Activated T-cell treated with anti-CD3 and anti-CD28 coated beads for 48 hours (primary cell): ENCODE data around the gene STK32C.
"Not testable (repeated sequence)": the region's sequence is repeated elsewhere in the genome, so short reads cannot be mapped to it uniquely, and the experiment has no call there.

Experiments used
- DNase-seq: peaks from one replicate; pipeline ENCODE4 v3.0.0-alpha.2; 2020; ENCODE audit warnings: low read depth

STK32C gene

DNA sequence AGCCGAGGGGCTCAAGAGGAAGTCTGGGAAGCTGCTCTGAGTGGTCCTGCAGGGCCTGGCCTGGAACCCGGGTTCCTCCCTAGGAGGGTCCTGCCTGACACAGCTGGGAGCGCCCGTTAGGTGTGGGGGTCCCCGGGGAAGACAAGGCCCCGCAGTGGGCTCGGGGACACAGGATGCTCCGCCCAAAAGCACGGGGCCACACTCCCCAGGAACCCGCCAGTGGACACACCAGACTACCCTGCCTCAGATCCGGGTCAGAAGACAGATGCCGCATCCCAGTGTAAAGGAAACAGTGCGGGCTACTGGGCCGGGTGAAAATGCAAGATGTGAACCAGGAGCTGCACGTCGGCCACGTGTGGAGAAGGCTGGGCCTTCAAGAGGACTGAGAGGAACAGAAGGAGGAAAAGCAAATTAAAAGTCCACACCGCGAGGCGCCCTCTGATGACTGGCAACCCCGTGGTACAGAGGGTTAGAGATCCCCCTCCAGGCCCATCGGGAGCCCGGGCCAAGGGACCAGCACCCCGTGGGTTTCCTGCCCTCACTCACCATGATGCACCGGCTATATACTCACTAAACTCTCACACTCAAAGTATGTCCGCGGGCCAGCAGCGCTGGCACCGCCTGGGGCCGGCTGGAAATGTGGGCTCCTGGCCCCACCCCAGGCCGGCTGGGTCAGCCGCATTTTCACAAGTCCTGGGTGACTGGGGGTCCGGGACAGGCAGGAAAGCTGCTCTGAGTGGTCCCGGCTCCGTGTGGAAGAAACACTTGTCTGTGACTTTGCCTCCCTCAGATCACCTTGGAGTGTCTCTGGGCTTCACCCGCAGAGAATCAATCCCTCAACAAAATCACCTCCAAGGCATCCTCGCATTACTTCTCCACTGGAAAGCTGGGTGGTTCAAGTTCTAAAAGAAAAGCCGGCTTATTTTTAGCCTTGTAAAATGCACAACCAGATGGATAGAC lies 6.1 kb downstream of the STK32C start:
- no peak for DNase-seq

DNA sequence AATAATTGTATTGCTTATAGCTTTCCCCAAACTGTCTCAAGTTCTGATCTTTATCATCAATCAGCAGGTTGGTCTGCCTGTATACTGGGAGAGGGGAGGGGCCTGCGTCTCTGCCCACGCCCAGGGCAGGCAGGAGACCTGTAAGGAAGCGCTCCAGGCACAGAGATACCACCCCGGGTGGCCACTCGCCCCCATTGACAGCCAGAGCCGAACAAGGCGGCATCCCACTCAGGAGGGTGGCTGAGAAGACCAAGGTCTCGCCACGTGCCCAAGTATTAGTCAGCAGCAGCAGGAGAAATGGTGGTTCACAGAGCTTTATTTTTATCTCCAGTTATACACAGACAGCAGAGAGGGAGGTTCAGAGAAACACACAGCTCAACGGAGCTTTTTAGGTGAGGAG lies 7.2 kb downstream of the STK32C start:
- no peak for DNase-seq

DNA sequence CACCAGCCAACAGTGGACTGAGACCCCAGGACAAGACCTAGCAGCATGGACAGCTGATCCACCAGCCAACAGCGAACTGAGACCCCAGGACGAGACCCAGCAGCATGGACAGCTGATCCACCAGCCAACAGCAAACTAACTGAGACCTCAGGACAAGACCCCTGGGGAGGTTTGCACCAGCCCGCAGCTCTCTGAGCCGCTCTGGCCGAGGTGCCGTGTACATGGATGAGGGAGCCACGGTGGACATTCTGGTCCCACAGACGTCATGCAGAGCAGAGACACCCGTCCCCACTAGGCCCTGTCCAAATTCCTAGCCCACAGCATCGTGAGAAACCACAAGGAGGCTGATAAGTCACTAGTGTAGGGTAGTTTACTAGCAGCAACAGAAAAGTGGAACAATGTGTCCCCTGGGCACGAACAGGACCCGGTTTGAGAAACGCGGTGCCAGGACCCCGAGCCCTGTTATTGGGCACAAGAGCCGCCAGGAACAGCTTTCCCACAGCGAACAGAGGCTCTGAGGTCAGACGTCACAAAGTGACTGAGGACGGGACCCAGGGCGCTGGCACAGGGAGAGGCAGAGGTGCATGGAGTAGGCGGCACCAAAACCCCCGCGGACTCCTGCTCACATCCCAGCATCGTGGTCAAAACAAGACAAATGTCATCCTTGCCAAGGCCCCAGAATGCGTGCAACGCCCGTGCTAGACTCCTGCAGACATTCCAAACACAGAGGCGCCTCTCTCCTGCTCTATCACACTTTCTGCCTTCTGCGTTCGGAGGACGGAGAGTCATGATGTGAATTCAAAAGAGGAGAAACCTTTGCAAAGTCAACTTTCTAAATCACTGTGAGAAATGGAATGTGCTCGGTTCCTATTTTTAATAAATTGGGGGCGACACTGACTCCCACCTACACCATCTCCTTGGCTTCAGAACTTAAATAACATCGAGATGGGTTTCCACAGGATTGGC lies 8.1 kb downstream of the STK32C start:
- no peak for DNase-seq

DNA sequence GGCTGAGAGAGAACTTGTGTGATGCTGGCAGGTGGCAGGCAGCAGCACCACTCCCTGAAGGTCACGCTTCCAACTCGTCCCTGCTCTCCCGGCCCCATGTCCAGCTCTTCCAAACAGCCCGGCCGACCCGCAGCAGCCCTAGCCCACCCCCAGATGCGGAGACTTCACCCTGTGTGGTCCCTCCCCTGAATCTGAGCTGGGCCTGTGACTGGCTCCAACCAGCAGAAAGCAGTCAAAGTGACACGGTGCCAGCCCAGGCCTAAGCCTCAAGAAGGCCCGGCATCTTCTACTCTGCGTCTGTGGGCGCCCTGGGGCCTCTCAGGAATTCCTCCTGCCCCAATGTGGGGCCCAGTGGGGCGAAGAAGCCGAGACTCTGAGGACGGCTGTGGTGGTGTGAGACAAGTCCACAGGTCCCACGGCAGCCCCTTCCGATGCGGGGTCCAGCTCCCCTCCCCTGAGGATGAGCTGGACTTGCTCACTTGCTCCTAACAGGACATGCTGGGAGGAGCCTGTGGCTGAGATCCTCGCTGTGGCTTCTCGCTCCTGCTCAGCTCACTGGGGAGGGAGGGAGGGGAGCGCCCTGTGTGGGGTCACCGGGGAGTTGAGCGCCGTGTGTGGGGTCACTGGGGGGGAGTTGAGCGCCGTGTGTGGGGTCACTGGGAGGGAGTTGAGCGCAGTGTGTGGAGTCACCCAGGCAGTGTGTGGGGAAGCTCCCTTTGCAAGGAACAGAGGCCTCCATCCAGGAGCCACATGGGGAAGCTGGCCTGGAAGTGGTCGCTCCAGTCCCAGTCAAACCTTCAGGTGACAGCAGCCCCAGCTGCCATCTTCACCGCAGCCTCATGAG lies 9.5 kb downstream of the STK32C start:
- DNase-seq, result no peak

GRCh38 chr10:132297526-132297925 lies 10.2 kb downstream of the STK32C start:
- no peak for DNase-seq

- DNase-seq, result no peak
Observed at GRCh38 chr10:132296666-132297443, 10.9 kb downstream of the STK32C start.

- DNase-seq, result not testable (repeated sequence)
Observed at GRCh38 chr10:132295481-132295880, 12.3 kb downstream of the STK32C start.

- DNase-seq, result no peak
Observed at GRCh38 chr10:132294561-132295318, 13.0 kb downstream of the STK32C start.

GRCh38 chr10:132293813-132294520 lies 13.8 kb downstream of the STK32C start:
- DNase-seq, result no peak

DNA sequence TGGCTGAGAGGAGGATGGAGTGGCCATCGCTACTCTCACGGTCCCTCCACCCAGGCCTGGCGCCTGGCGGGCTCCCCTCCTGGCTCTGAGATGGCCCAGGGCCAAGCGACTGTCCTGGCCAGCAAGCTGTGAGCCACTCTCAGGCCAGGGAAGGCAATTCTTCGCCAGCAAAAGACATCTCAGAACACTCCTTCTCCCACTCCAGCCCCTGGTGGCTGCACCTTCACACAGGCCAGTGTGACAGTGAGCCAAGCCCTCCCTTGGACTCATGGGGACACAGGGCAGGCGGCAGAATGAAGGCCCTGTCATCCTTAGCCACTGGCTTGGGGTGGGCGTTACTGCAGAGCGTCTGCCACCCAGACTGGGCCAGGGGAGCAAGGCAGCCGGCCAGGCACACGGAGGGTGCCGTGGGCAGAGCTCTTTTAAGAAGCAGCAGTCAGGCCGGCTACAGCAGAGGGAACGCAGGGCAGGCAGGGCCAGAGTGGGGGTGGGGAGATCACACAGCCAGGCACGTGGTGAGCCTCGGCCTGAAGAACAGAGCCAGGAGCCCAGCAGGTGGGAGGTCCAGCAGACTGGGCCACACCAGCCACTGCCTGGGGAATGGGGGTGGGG lies 14.4 kb downstream of the STK32C start:
- DNase-seq, result no peak

DNA sequence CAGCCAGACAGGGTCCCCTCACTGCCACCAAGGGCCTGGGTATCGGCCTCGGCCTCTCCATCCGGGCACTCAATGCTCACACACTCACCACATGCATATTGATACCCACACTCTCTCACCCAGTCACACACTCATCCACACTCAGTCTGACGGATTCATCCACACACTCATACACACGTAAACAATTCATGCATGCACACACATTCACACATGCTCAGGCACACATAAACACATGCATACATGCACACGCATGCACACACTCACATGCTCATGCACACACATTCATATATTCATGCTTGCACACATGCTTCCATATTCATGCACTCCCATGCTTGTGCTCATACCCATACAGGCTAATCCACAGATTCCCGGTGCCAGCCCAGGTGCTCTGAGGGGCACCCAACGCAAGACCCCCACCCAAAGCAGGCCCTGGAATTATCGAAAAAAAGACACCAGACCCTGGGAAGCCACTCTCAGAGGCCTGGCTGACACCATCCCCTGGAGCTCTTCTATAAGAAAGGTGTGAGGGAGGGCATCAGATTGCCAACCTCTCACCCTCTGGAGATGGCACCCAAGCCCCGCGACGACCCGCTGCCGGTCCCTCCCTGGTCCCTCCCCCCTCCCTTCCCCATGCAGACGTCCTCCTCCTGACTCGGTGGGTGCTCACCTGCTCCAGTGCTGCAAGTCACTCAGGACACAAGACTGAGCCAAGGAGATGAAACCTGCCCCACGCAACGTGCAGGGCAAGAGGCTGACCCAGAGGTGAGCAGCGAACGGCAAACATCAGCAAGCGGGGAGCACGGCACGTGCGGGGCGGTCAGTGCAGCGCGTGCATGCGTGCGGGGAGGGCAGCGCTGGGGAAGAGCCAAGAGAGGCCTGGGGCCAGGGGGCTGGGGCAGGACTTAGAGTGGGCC lies 15.2 kb downstream of the STK32C start:
- no peak for DNase-seq

GRCh38 chr10:132291826-132292225 lies 15.9 kb downstream of the STK32C start:
- no peak for DNase-seq

- DNase-seq, result no peak
Observed at GRCh38 chr10:132290631-132291030, 17.1 kb downstream of the STK32C start.

DNA sequence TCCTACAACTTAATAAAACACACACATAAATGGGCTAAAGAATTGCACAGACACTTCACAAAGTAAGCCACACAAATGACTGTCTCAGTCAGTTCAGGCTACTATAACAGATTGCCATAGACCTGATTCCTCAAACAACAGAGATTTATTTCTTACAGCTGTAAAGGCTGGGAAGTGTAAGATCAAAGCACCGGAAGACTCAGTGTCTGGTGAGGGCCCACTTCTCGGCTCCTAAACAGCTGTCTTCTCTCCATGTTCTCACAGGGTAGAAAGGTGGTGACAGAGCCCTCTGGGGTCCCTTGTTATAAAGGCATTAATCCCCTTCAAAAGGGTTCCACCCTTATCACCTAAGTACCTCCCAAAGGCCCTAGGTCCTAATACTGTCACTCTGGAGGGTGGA lies 18.3 kb downstream of the STK32C start:
- DNase-seq, result no peak

GRCh38 chr10:132283604-132284382 lies 24.0 kb downstream of the STK32C start:
- DNase-seq, result no peak

DNA sequence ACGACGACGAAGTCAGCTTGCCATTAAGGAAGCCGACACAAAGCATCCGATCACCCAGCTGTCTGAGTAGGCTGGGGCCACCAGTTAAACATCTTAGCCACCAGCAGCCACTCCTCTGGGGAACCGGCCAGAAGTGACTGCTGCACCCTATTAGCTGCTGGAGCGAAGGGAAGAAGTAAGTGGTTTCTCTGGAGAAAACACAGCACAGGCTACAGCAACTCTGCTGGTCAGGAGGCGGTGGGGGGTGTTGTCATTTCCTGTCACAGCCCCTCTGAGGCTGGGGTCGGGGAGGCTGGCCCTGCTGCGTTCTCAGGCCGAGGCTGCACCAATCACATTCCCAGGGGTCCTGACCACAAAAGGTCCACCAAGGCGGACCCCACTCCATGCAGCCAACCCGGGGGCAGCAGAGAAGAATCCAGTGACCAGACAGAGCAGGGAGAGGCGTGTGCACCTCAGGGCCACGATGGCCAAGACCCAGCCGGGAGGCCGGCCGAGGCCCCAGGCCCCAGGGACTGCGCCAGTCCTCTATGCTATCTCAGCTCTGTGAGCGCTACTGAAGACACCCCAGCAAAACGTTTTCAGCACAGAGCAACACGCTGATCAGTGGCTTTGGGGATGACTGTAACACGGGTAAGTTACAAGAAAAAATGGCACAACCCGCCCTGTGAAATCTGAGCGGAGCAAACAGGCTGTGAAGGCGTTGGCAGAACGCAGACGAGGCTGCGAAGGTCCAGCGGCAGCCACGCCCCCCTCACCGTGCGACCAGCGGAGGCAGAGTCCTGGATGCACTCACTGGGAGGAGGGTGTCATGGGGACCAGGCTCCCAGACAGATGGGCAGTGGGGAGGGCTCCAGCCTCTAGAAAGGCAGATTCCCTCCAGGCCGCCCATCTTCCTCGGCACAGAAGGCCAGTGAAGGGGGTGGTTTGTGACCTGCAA lies 24.8 kb downstream of the STK32C start:
- DNase-seq, result no peak
